HAP-1 (cell line): ENCODE measurements around the gene COBL.

ENCODE experiments used
- DNase-seq, 2 experiments: peaks; one replicate each; pipeline ENCODE4 v3.0.0-alpha.2; 2016 to 2020; ENCODE audit warnings: low spot score in 2 of 2
- H3K27me3 ChIP-seq: fragments of 250-450 bp; sonication (Bioruptor Pico); 2 replicates; pipeline ENCODE4 v1.5.1; 2020; ENCODE audit warnings: low read depth, mild to moderate bottlenecking, moderate library complexity
- H3K36me3 ChIP-seq: fragments of 250-450 bp; sonication (Bioruptor Pico); replicated peaks from 2 replicates; pipeline ENCODE4 v1.5.1; 2020; ENCODE audit warnings: mild to moderate bottlenecking
- H3K4me1 ChIP-seq: fragments of 250-450 bp; sonication (Bioruptor Pico); 2 replicates; pipeline ENCODE4 v1.5.1; 2020; ENCODE audit warnings: mild to moderate bottlenecking
- H3K4me3 ChIP-seq: fragments of 250-450 bp; sonication (Bioruptor Pico); 2 replicates; pipeline ENCODE4 v1.5.1; 2020; ENCODE audit warnings: mild to moderate bottlenecking, moderate library complexity
- H3K9me3 ChIP-seq: fragments of 250-450 bp; sonication (Bioruptor Pico); 2 replicates; pipeline ENCODE4 v1.5.1; 2020; ENCODE audit warnings: mild to moderate bottlenecking, moderate library complexity
- in situ Hi-C: fragments of 300-500 bp; cut with MboI; formaldehyde crosslinking; loops from 3 replicates; pipeline ENCODE4 v1.14.3; 2020; ENCODE audit warnings: low sequenced_read_pairs, inconsistent platforms, mixed read lengths

COBL gene

GRCh38 chr7:51318001-51318400 is 1.4 kb upstream of the COBL start:
- no peak overlapping the region for H3K4me3 ChIP-seq
- peaks cover 16% of the 10 kb centered on the region for H3K4me1 ChIP-seq
- no peaks in the 10 kb centered on the region for H3K9me3 ChIP-seq
- no peaks in the 10 kb centered on the region for H3K36me3 ChIP-seq
- DNase-seq: no peak
- in situ Hi-C loops: no loop called here
- H3K27me3 ChIP-seq: no peaks in the 10 kb centered on the region

GRCh38 chr7:51317582-51317910 is 937 bp upstream of the COBL start:
- Histone ChIP-seq H3K27me3 (no peaks in the 10 kb centered on the region), H3K4me3 (peak overlapping the region; percentile 69), H3K9me3 (no peaks in the 10 kb centered on the region), H3K36me3 (no peaks in the 10 kb centered on the region), H3K4me1 (peaks cover 16% of the 10 kb centered on the region)
- in situ Hi-C loops: no loop called here
- no peak for DNase-seq

GRCh38 chr7:51316262-51316665 is 345 bp downstream of the COBL start:
- Histone ChIP-seq H3K36me3 (no peaks in the 10 kb centered on the region), H3K27me3 (no peaks in the 10 kb centered on the region), H3K4me3 (peak overlapping the region; percentile 69), H3K9me3 (no peaks in the 10 kb centered on the region), H3K4me1 (peaks cover 16% of the 10 kb centered on the region)
- peak in 1 of 2 experiments; percentile 72 for DNase-seq
- in situ Hi-C loops: no loop called here

- Histone ChIP-seq H3K36me3 (no peaks in the 10 kb centered on the region), H3K4me3 (peak overlapping the region; percentile 69), H3K4me1 (peaks cover 18% of the 10 kb centered on the region), H3K9me3 (no peaks in the 10 kb centered on the region), H3K27me3 (no peaks in the 10 kb centered on the region)
- peak in 1 of 2 experiments; percentile 43 for DNase-seq
- in situ Hi-C loops: no loop called here
Measured at GRCh38 chr7:51315393-51316261, 982 bp downstream of the COBL start.

- H3K9me3 ChIP-seq: no peaks in the 10 kb centered on the region
- no peak for DNase-seq
- H3K27me3 ChIP-seq: no peaks in the 10 kb centered on the region
- H3K4me3 ChIP-seq: no peak overlapping the region
- H3K4me1 ChIP-seq: peaks cover 18% of the 10 kb centered on the region
- no peaks in the 10 kb centered on the region for H3K36me3 ChIP-seq
- in situ Hi-C loops: no loop called here
Measured at GRCh38 chr7:51314726-51315125, 1.9 kb downstream of the COBL start.

- Histone ChIP-seq H3K4me3 (no peak overlapping the region), H3K9me3 (no peaks in the 10 kb centered on the region), H3K36me3 (no peaks in the 10 kb centered on the region), H3K4me1 (peaks cover 18% of the 10 kb centered on the region), H3K27me3 (no peaks in the 10 kb centered on the region)
- in situ Hi-C loops: no loop called here
- DNase-seq: no peak
Measured at GRCh38 chr7:51313738-51314425, 2.7 kb downstream of the COBL start.

- DNase-seq: no peak
- Histone ChIP-seq H3K36me3 (no peaks in the 10 kb centered on the region), H3K4me1 (peaks cover 18% of the 10 kb centered on the region), H3K4me3 (no peak overlapping the region), H3K27me3 (no peaks in the 10 kb centered on the region), H3K9me3 (no peaks in the 10 kb centered on the region)
- in situ Hi-C loops: no loop called here
Measured at GRCh38 chr7:51312951-51313737, 3.5 kb downstream of the COBL start.

GRCh38 chr7:51311166-51311565 is 5.4 kb downstream of the COBL start:
- Histone ChIP-seq H3K36me3 (no peaks in the 10 kb centered on the region), H3K4me3 (no peak overlapping the region), H3K4me1 (peaks cover 15% of the 10 kb centered on the region; the same call in 1 of the 2 replicates), H3K9me3 (no peaks in the 10 kb centered on the region), H3K27me3 (no peaks in the 10 kb centered on the region)
- DNase-seq: no peak
- in situ Hi-C loops: no loop called here

GRCh38 chr7:51310131-51310583 is 6.5 kb downstream of the COBL start:
- H3K4me1 ChIP-seq: peaks cover 11% of the 10 kb centered on the region; the same call in 1 of the 2 replicates
- DNase-seq: no peak

GRCh38 chr7:51309361-51310130 is 7.1 kb downstream of the COBL start:
- no peaks in the 10 kb centered on the region for H3K9me3 ChIP-seq
- peaks cover 7% of the 10 kb centered on the region; the same call in 1 of the 2 replicates for H3K4me1 ChIP-seq
- no peaks in the 10 kb centered on the region for H3K27me3 ChIP-seq
- H3K4me3 ChIP-seq: no peak overlapping the region
- no peak for DNase-seq
- H3K36me3 ChIP-seq: no peaks in the 10 kb centered on the region
- in situ Hi-C loops: no loop called here

More at GRCh38 chr7:51310131-51310583, 6.5 kb downstream of the COBL start:
- H3K27me3 ChIP-seq: no peaks in the 10 kb centered on the region
- H3K36me3 ChIP-seq: no peaks in the 10 kb centered on the region
- no peaks in the 10 kb centered on the region for H3K9me3 ChIP-seq
- in situ Hi-C loops: no loop called here
- no peak overlapping the region for H3K4me3 ChIP-seq

GRCh38 chr7:51308696-51309095 is 7.9 kb downstream of the COBL start:
- no peaks in the 10 kb centered on the region for H3K36me3 ChIP-seq
- in situ Hi-C loops: no loop called here
- no peak for DNase-seq
- peaks cover 3% of the 10 kb centered on the region; the same call in 1 of the 2 replicates for H3K4me1 ChIP-seq
- no peaks in the 10 kb centered on the region for H3K27me3 ChIP-seq
- H3K4me3 ChIP-seq: no peak overlapping the region
- H3K9me3 ChIP-seq: no peaks in the 10 kb centered on the region

- DNase-seq: no peak
Measured at GRCh38 chr7:51308265-51308664, 8.3 kb downstream of the COBL start.

GRCh38 chr7:51307651-51308210 is 8.9 kb downstream of the COBL start:
- H3K9me3 ChIP-seq: no peaks in the 10 kb centered on the region

More at GRCh38 chr7:51308265-51308664, 8.3 kb downstream of the COBL start:
- Histone ChIP-seq H3K36me3 (no peaks in the 10 kb centered on the region), H3K4me1 (peaks cover 3% of the 10 kb centered on the region; the same call in 1 of the 2 replicates), H3K9me3 (no peaks in the 10 kb centered on the region), H3K4me3 (no peak overlapping the region), H3K27me3 (no peaks in the 10 kb centered on the region)
- in situ Hi-C loops: no loop called here

More at GRCh38 chr7:51307651-51308210, 8.9 kb downstream of the COBL start:
- in situ Hi-C loops: no loop called here
- Histone ChIP-seq H3K36me3 (no peaks in the 10 kb centered on the region), H3K4me1 (peaks cover 3% of the 10 kb centered on the region; the same call in 1 of the 2 replicates), H3K27me3 (no peaks in the 10 kb centered on the region), H3K4me3 (no peak overlapping the region)
- no peak for DNase-seq
